ENCODE results near the gene CCT8. TPM values are rescaled to one million over a fixed set of nuclear protein-coding genes. Genes with fewer than 3 reads are reported as not detected.

The CCT8 gene
- total and polyA plus RNA-seq, 10 of the 15 experiments (the other 5 are each of a cell fraction or from before 2014, with no cell fraction given), result 321 to 696 (median 471) TPM

DNA sequence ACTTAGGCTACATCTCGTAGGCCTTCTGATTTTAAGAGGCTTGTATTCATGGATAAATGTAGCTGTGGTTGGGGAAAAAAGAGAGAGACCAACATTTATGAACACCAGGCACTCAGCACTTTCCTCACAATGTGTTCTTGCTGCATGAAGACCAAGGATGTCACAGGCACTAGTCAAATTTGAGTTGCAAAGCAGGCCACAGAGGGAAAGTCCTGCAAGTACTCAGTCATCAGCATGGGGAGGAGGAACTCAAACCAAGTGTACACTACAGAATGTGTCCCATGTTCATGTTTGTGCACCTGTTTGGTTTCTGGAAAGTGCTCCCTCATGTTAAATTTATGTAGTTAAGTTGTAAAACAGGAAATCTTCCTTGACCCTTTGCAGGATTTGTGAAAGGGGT, 48.3 kb upstream of the CCT8 start (continued):
- no peak for TF ChIP-seq ZNF274 (IDR thresholded peaks at IDR 0.05; ENCODE audit: insufficient read depth, insufficient read length)
- TF ChIP-seq RELA (IDR thresholded peaks at IDR 0.05; ENCODE audit: borderline replicate concordance, partially characterized antibody), result peak; percentile 39
- no peak for TF ChIP-seq CREM (IDR thresholded peaks at IDR 0.05; ENCODE audit: low read depth)
- no peak for TF ChIP-seq SREBF1 (IDR thresholded peaks at IDR 0.05; ENCODE audit: low read length)
- 0 out of 2 replicates have a peak, but pooled peaks have one; percentile 44 for TF ChIP-seq NBN (IDR thresholded peaks at IDR 0.05)
- TF ChIP-seq, protein P1, sequence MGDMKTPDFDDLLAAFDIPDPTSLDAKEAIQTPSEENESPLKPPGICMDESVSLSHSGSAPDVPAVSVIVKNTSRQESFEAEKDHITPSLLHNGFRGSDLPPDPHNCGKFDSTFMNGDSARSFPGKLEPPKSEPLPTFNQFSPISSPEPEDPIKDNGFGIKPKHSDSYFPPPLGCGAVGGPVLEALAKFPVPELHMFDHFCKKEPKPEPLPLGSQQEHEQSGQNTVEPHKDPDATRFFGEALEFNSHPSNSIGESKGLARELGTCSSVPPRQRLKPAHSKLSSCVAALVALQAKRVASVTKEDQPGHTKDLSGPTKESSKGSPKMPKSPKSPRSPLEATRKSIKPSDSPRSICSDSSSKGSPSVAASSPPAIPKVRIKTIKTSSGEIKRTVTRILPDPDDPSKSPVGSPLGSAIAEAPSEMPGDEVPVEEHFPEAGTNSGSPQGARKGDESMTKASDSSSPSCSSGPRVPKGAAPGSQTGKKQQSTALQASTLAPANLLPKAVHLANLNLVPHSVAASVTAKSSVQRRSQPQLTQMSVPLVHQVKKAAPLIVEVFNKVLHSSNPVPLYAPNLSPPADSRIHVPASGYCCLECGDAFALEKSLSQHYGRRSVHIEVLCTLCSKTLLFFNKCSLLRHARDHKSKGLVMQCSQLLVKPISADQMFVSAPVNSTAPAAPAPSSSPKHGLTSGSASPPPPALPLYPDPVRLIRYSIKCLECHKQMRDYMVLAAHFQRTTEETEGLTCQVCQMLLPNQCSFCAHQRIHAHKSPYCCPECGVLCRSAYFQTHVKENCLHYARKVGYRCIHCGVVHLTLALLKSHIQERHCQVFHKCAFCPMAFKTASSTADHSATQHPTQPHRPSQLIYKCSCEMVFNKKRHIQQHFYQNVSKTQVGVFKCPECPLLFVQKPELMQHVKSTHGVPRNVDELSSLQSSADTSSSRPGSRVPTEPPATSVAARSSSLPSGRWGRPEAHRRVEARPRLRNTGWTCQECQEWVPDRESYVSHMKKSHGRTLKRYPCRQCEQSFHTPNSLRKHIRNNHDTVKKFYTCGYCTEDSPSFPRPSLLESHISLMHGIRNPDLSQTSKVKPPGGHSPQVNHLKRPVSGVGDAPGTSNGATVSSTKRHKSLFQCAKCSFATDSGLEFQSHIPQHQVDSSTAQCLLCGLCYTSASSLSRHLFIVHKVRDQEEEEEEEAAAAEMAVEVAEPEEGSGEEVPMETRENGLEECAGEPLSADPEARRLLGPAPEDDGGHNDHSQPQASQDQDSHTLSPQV (IDR thresholded peaks at IDR 0.05), result no peak
- 0 out of 2 replicates have a peak, but pooled peaks have one; percentile 10 for TF ChIP-seq IKZF1 (conservative IDR thresholded peaks at IDR 0.05)
- TF ChIP-seq, protein P2, sequence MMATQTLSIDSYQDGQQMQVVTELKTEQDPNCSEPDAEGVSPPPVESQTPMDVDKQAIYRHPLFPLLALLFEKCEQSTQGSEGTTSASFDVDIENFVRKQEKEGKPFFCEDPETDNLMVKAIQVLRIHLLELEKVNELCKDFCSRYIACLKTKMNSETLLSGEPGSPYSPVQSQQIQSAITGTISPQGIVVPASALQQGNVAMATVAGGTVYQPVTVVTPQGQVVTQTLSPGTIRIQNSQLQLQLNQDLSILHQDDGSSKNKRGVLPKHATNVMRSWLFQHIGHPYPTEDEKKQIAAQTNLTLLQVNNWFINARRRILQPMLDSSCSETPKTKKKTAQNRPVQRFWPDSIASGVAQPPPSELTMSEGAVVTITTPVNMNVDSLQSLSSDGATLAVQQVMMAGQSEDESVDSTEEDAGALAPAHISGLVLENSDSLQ (IDR thresholded peaks at IDR 0.05), result peak; percentile 77
- TF ChIP-seq, protein P3, sequence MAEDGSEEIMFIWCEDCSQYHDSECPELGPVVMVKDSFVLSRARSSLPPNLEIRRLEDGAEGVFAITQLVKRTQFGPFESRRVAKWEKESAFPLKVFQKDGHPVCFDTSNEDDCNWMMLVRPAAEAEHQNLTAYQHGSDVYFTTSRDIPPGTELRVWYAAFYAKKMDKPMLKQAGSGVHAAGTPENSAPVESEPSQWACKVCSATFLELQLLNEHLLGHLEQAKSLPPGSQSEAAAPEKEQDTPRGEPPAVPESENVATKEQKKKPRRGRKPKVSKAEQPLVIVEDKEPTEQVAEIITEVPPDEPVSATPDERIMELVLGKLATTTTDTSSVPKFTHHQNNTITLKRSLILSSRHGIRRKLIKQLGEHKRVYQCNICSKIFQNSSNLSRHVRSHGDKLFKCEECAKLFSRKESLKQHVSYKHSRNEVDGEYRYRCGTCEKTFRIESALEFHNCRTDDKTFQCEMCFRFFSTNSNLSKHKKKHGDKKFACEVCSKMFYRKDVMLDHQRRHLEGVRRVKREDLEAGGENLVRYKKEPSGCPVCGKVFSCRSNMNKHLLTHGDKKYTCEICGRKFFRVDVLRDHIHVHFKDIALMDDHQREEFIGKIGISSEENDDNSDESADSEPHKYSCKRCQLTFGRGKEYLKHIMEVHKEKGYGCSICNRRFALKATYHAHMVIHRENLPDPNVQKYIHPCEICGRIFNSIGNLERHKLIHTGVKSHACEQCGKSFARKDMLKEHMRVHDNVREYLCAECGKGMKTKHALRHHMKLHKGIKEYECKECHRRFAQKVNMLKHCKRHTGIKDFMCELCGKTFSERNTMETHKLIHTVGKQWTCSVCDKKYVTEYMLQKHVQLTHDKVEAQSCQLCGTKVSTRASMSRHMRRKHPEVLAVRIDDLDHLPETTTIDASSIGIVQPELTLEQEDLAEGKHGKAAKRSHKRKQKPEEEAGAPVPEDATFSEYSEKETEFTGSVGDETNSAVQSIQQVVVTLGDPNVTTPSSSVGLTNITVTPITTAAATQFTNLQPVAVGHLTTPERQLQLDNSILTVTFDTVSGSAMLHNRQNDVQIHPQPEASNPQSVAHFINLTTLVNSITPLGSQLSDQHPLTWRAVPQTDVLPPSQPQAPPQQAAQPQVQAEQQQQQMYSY (CRISPR knock-in tag; IDR thresholded peaks at IDR 0.05), result no peak
- TF ChIP-seq POLR2A (IDR thresholded peaks at IDR 0.05; ENCODE audit: low read depth, low read length), result peak; percentile 31; the same call in 1 of the 2 replicates
- TF ChIP-seq, protein P4, sequence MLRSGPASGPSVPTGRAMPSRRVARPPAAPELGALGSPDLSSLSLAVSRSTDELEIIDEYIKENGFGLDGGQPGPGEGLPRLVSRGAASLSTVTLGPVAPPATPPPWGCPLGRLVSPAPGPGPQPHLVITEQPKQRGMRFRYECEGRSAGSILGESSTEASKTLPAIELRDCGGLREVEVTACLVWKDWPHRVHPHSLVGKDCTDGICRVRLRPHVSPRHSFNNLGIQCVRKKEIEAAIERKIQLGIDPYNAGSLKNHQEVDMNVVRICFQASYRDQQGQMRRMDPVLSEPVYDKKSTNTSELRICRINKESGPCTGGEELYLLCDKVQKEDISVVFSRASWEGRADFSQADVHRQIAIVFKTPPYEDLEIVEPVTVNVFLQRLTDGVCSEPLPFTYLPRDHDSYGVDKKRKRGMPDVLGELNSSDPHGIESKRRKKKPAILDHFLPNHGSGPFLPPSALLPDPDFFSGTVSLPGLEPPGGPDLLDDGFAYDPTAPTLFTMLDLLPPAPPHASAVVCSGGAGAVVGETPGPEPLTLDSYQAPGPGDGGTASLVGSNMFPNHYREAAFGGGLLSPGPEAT (IDR thresholded peaks at IDR 0.05; ENCODE audit: low read depth), result no peak
- TF ChIP-seq SIN3A (IDR thresholded peaks at IDR 0.05; ENCODE audit: low read depth, low read length), result no peak
- no peak for TF ChIP-seq SUZ12 (IDR thresholded peaks at IDR 0.05; ENCODE audit: unreplicated experiment)
- TF ChIP-seq, protein P5, sequence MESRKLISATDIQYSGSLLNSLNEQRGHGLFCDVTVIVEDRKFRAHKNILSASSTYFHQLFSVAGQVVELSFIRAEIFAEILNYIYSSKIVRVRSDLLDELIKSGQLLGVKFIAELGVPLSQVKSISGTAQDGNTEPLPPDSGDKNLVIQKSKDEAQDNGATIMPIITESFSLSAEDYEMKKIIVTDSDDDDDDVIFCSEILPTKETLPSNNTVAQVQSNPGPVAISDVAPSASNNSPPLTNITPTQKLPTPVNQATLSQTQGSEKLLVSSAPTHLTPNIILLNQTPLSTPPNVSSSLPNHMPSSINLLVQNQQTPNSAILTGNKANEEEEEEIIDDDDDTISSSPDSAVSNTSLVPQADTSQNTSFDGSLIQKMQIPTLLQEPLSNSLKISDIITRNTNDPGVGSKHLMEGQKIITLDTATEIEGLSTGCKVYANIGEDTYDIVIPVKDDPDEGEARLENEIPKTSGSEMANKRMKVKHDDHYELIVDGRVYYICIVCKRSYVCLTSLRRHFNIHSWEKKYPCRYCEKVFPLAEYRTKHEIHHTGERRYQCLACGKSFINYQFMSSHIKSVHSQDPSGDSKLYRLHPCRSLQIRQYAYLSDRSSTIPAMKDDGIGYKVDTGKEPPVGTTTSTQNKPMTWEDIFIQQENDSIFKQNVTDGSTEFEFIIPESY (IDR thresholded peaks at IDR 0.05), result no peak
- no peak for TF ChIP-seq SMAD1 (IDR thresholded peaks at IDR 0.05; ENCODE audit: low read depth, partially characterized antibody)
